T-helper 17 cell (primary cell): ENCODE data around the gene ZNF565. TPM values are rescaled to one million over a fixed set of nuclear protein-coding genes. Genes with fewer than 3 reads are reported as not detected.

Source experiments
- ATAC-seq: fragments of 150-1000 bp; cut with Tn5 transposase; 2 replicates; pipeline ENCODE4 v1.10.0; 2021; ENCODE audit warnings: mild to moderate bottlenecking, moderate library complexity
- DNase-seq, 3 donors: peaks; one replicate each; pipeline versions ENCODE4 v3.0.0 to v3.0.0-alpha.2; 2020 to 2021
- H3K9me3 ChIP-seq: one replicate; pipeline ENCODE4 v1.7.0; 2013; ENCODE audit warnings: low read length, mild to moderate bottlenecking; ENCODE audit not compliant: control insufficient read depth, poor library complexity, severe bottlenecking
- H3K27ac Mint-ChIP-seq: one replicate; pipeline ENCODE4 v1.8.0; 2022; ENCODE audit warnings: mild to moderate bottlenecking, moderate library complexity, mixed read lengths
- H3K27me3 Mint-ChIP-seq: one replicate; pipeline ENCODE4 v1.8.0; 2022; ENCODE audit warnings: mixed read lengths
- H3K36me3 Mint-ChIP-seq: one replicate; pipeline ENCODE4 v1.8.0; 2022; ENCODE audit warnings: low read depth, mixed read lengths
- H3K4me1 Mint-ChIP-seq: one replicate; pipeline ENCODE4 v1.8.0; 2022; ENCODE audit warnings: mild to moderate bottlenecking, mixed read lengths
- H3K4me3 Mint-ChIP-seq: one replicate; pipeline ENCODE4 v1.8.0; 2022; ENCODE audit warnings: mild to moderate bottlenecking, moderate library complexity, mixed read lengths
- total RNA-seq, 4 donors: library from RNA in 2 of 4; stranded (reverse) in 2 of 4; gene quantifications; one replicate each; pipeline ENCODE4 v1.2.3 and lab custom pipeline; 2022 to 2026

The ZNF565 gene
- total RNA-seq, 2 donors from 2014 or later: 9.3 to 9.4 TPM

DNA sequence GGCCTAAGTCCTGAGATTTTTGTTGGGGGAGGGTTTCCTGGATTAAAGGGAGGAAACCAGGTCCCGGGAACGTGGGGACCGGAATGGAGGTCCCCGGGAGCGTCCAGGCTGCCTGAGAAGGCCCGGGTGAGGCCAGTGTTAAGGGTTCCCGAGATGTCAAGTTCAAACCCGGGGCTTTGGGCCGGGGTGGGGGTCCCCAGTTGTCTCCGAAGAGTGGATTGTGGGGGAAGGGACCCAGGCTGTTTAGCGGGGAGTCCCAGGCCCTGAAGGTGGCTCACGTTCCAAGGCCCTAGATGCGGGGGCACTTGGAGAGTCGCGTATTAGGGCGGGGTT lies 62.5 kb downstream of the ZNF565 start:
- ATAC-seq: no peak
- H3K36me3 Mint-ChIP-seq: peaks cover 10% of the 10 kb centered on the region

DNA sequence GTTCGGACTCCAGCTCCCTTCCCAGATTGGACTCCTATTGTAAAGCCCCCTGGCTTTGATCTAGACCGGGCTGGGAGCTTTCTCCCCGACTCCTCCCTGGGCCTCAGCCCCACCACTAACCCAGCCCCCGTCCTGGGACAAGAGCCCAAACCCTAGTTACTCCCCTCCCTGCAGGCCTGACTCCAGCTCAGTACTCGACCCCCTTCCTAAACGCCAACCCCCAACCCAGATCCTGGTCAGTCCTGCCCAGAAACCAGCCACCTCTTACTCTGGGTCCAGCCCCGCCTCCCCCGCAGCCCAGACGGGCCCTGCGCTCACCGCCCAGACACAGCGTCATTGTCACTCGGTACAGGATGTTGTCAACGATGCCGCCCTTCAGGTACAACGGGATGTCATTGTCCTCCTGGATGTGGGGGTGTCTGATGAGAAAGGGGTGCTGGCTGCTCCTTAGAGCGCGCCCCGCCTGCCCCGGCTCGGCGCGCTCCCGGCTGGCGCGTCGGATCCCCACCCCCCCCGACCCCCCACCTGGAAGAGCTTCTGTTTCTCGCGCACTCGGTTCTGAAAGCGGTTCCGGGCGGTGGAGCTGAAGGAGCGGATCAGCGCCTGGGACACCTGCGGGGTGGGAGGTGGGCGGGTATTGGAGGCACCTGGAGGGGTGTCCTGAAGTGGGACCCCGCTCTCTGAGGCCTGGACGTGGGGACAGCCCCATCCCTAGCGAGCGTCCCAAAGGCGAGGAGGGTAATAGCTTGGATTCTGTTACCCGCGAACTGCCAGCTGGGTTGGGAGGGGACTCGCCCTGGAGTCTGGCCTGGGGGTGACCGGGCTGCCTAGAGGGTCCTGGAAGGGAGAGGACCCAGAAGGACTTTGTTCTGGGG lies 63.1 kb downstream of the ZNF565 start:
- no peak overlapping the region for H3K4me3 Mint-ChIP-seq
- H3K4me1 Mint-ChIP-seq: peaks cover 14% of the 10 kb centered on the region
- no peak overlapping the region for H3K27ac Mint-ChIP-seq
- peaks cover 12% of the 10 kb centered on the region for H3K36me3 Mint-ChIP-seq
- H3K9me3 ChIP-seq: no peaks in the 10 kb centered on the region
- ATAC-seq (no peak), DNase-seq (no peak)
- no peaks in the 10 kb centered on the region for H3K27me3 Mint-ChIP-seq

More for the DNA sequence above, 62.5 kb downstream of the ZNF565 start:
- peaks cover 15% of the 10 kb centered on the region for H3K4me1 Mint-ChIP-seq
- H3K9me3 ChIP-seq: no peaks in the 10 kb centered on the region
- no peaks in the 10 kb centered on the region for H3K27me3 Mint-ChIP-seq
- no peak overlapping the region for H3K4me3 Mint-ChIP-seq
- no peak overlapping the region for H3K27ac Mint-ChIP-seq
- no peak for DNase-seq

DNA sequence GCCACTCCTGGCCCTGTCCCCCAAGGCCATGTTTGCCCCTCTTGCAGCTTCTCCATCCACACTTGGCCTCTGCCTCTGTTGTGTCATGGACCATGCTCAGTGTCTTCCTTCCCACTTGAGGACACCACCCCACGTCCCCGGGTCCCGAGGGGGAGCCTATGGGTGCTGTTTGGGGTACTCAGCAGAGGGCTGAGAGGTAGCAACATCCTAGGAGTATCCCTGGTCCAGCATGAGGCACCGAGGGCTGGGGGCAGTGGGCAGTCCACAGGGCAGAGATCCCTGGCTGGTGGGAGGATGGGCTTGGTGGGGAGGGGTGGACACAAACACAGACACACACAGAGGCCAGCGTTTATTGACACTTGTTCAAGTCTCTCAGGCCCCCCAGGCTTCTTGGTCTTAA lies 63.9 kb downstream of the ZNF565 start:
- DNase-seq (no peak), ATAC-seq (no peak)
- Mint-ChIP-seq H3K27ac (no peak overlapping the region), H3K4me1 (peaks cover 11% of the 10 kb centered on the region), H3K27me3 (no peaks in the 10 kb centered on the region), H3K4me3 (no peak overlapping the region), H3K36me3 (peaks cover 14% of the 10 kb centered on the region)
- H3K9me3 ChIP-seq: no peaks in the 10 kb centered on the region

DNA sequence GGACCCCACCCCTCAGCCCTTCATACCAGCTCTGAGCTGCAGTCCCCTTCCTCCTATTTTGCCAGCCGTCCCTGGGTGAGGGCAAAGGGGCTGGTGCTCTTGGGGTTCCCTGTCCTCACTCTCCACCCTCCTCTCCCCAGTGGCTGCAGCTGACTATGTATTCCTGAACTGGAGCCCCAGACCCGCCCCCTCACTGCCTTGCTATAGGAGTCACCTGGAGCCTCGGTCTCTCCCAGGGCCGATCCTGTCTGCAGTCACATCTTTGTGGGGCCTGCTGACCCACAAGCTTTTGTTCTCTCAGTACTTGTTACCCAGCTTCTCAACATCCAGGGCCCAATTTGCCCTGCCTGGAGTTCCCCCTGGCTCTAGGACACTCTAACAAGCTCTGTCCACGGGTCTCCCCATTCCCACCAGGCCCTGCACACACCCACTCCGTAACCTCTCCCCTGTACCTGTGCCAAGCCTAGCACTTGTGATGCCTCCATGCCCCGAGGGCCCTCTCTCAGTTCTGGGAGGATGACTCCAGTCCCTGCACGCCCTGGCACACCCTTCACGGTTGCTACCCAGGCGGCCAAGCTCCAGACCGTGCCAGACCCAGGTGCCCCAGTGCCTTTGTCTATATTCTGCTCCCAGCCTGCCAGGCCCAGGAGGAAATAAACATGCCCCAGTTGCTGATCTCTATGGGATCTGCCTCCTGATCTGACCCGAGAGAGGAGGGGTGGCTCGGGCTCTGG lies 64.6 kb downstream of the ZNF565 start:
- Mint-ChIP-seq H3K4me1 (peaks cover 9% of the 10 kb centered on the region), H3K4me3 (no peak overlapping the region), H3K27ac (peak overlapping the region; percentile 49), H3K27me3 (no peaks in the 10 kb centered on the region), H3K36me3 (peaks cover 14% of the 10 kb centered on the region)
- DNase-seq (no peak), ATAC-seq (no peak)
- H3K9me3 ChIP-seq: no peaks in the 10 kb centered on the region

DNA sequence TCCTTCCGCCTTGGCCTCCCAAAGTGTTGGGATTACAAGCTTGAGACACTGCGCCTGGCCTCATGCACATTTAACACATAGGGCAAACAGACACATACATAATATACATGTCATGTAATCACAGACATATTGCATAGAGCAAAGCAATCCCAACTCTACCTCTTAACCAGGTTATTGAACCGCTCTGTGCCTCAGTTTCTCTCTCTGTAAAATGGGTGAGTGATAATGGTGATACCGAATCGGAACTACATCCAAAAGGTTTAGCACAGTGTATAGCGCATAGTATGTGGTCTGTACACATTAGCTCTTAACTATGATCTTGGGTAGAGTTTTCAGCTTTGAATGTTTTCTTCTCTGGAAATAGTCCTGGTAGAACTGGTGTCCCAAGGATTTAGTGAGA lies 69.8 kb downstream of the ZNF565 start:
- H3K36me3 Mint-ChIP-seq: peaks cover 11% of the 10 kb centered on the region
- peak overlapping the region; percentile 43 for H3K4me3 Mint-ChIP-seq
- H3K9me3 ChIP-seq: no peaks in the 10 kb centered on the region

DNA sequence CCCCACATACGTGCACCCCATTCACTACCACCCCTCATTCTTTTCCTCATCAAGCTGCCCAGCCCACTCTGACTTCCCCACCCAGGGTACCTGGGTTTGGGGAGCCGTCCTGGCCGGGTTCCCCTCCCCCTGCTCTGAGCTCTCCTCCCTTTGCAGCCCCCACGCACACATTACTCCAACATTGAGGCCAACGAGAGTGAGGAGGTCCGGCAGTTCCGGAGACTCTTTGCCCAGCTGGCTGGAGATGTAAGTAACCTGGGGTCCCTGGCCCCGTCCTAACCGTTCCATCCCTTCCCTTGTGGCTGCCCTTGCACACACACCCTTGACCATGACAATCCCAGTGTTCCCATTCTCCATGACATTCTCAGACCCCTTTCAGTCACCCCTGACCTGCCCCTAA lies 72.0 kb downstream of the ZNF565 start:
- Mint-ChIP-seq H3K4me3 (peak overlapping the region; percentile 41), H3K27ac (no peak overlapping the region), H3K27me3 (no peaks in the 10 kb centered on the region), H3K36me3 (peaks cover 8% of the 10 kb centered on the region), H3K4me1 (peaks cover 18% of the 10 kb centered on the region)
- DNase-seq: no peak
- H3K9me3 ChIP-seq: no peaks in the 10 kb centered on the region
- ATAC-seq: no peak

More for the DNA sequence above, 69.8 kb downstream of the ZNF565 start:
- Mint-ChIP-seq H3K27me3 (no peaks in the 10 kb centered on the region), H3K27ac (no peak overlapping the region), H3K4me1 (peaks cover 22% of the 10 kb centered on the region)
- DNase-seq: no peak
- no peak for ATAC-seq

DNA sequence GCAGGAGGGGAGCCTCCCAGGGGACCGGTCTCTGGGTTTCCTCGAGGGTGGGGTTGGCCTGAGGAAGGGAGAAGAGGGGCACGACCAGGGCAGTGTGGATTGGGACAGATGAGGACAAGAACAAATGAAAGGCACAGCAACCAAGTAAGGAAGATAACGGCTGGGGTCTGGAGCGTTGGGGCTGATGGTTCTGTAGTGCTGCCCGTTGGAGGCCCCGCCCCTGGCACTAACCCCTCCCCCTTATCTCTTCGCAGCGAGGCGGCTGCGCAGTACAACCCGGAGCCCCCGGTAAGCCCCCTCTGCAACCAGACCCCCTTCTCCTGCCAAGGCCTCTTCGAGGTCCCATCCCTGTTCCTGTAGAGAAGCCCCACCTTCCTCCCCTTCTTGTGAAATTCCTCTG lies 72.4 kb downstream of the ZNF565 start:
- no peaks in the 10 kb centered on the region for H3K27me3 Mint-ChIP-seq
- no peaks in the 10 kb centered on the region for H3K9me3 ChIP-seq
- peaks cover 8% of the 10 kb centered on the region for H3K36me3 Mint-ChIP-seq
- ATAC-seq (no peak), DNase-seq (no peak)
- H3K4me1 Mint-ChIP-seq: peaks cover 16% of the 10 kb centered on the region
- no peak overlapping the region for H3K27ac Mint-ChIP-seq
- no peak overlapping the region for H3K4me3 Mint-ChIP-seq

DNA sequence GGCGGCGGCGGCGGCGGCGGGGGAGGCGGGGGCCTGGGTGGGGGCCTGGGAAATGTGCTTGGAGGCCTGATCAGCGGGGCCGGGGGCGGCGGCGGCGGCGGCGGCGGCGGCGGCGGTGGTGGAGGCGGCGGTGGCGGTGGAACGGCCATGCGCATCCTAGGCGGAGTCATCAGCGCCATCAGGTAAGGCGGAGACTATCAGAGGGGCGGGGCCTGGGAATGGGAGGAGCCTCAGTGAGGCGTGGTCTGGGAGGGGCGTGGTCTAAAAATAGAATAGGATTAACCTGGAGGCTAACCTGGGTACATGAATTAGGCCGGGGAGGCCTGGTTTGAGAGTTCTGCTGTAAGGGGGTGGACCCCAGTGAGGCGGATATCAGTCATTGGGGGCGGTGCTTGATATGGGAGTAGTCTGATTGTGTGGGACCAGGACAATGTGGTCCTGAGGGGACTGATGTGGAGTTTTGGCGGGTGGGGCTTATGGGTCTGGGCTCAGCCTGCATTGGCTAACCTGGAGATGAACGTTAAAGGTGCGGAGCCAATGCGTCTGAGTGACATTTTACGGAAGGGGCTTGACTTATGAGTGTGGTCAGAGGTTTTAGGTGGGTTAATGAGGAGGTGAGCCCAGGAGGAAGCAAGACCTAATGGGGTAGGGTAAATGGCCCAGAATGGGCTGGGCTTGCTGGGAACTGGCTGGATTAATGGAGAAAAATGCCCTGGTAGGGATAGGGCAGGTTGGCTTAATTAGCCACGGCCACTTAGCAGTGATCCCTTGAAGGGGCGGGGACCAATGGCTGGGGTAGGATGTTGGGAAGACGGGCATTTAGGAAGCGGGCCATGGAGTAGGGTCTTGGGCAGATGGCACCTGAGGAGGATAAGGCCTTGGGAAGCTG lies 73.2 kb downstream of the ZNF565 start:
- DNase-seq (peak; percentile 79 to 91 (median 88)), ATAC-seq (peak; percentile 85)
- Mint-ChIP-seq H3K27ac (peak overlapping the region; percentile 95), H3K27me3 (no peaks in the 10 kb centered on the region), H3K36me3 (peaks cover 5% of the 10 kb centered on the region), H3K4me3 (peak overlapping the region; percentile 95), H3K4me1 (peaks cover 22% of the 10 kb centered on the region)
- H3K9me3 ChIP-seq: no peaks in the 10 kb centered on the region

DNA sequence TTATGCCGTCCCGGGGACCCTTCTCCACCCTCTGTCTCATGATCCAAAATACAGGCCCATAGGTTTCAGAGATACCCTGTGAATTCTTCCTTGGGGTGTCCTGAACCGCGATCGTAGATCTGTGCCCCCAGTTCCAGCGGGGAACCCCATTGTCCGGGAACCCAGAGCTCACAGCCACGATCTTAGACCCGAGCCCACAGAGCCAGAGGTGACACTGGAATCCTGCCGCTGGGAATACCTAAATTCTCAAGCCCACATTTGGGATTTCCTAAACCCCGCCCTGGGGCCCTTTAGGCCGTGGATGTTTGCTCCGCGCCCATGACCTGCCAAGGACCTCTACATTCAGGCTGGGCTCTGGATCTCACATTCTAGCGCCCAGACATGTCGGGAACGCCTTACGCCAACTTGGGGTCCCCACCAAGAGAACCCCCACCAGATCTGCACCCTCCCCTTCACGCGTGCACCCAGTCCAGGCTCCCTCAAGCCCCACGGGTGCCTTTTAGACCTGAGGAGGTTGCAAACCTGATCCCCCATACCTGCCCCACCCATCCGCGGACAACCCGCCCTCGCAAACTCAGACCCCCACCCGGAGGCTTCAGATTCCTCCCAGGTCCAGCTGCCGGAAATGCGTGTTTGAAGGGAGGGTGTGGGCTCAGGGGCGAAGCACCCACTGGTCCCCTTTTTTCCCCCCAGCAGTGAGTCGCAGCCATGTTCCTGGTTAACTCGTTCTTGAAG lies 74.0 kb downstream of the ZNF565 start:
- ATAC-seq (peak; percentile 22), DNase-seq (no peak)
- Mint-ChIP-seq H3K36me3 (peaks cover 4% of the 10 kb centered on the region), H3K27ac (peak overlapping the region; percentile 95), H3K4me1 (peaks cover 22% of the 10 kb centered on the region), H3K27me3 (no peaks in the 10 kb centered on the region), H3K4me3 (peak overlapping the region; percentile 95)
- no peaks in the 10 kb centered on the region for H3K9me3 ChIP-seq

DNA sequence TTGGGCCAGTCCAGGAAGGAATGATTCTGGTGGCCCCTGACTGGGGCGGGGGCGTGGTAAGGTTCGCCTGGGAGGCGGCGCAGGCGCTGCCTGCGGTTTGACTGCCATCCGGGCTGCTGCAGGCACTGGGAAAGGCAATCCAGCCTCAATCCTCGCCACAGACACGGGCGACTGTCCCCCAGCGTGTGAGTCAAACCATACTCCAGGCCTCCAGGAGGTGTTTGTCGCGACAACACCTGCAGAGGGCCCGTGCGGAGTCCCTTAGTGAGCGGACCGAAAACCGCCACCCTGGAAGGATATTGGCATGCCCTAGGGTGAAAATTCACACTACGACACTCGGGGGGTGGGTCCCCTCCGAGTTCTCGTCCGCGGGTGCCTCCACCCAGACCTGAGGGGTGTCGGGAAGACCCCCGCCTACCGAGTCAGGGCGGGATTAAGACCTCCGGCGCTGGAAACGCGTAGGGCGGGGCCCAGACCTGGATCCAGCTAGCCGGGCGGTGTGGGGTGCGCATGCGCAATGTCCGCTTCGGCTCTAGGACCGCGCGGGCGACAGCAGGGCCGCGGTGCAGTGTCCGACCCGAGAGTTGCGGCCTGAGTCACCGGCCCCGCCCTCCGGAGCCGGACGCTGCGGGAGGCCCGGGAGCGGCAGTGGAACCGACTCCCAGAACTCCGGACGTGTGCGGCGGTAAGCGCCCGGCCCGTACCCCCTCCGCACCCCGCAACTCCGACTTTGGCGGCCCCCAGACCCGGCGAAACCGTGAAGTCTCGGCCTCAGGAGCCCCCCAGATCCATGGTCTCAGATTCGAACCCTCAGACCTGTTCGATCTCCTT lies 74.8 kb downstream of the ZNF565 start, which contains the start of gene CAPNS1:
Gene CAPNS1 (plus strand): TSS at position 594 of the 831 bp plus-strand sequence. CDS start 946 bp downstream, outside the sequence.
- H3K27me3 Mint-ChIP-seq: no peaks in the 10 kb centered on the region
- H3K36me3 Mint-ChIP-seq: peaks cover 4% of the 10 kb centered on the region
- ATAC-seq: peak; percentile 73
- peaks cover 22% of the 10 kb centered on the region for H3K4me1 Mint-ChIP-seq
- H3K4me3 Mint-ChIP-seq: peak within 1 kb of the TSS; percentile 95
- peak; percentile 80 to 89 (median 86) for DNase-seq
- no peaks in the 10 kb centered on the region for H3K9me3 ChIP-seq
- H3K27ac Mint-ChIP-seq: peak within 1 kb of the TSS; percentile 95

DNA sequence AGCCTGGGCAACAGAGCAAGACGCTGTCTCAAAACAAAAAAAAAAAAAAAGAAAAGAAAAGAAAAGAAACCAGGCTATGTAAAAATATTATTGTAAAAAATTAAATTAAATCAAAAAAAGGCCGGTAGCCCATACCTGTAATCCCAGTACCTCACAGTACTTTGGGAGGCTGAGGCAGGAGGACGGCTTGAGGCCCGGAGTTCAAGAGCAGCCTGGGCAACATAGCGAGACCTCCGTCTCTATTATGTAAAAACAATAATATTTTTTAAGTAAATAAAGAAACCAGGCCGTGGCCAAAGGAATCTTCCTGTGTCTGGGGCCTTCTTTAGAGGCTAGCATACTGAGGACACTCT lies 75.4 kb downstream of the ZNF565 start:
- no peaks in the 10 kb centered on the region for H3K27me3 Mint-ChIP-seq

More for the DNA sequence above, 75.4 kb downstream of the ZNF565 start:
- no peak for DNase-seq
- peak overlapping the region; percentile 95 for H3K4me3 Mint-ChIP-seq
- H3K36me3 Mint-ChIP-seq: peaks cover 4% of the 10 kb centered on the region
- H3K4me1 Mint-ChIP-seq: peaks cover 22% of the 10 kb centered on the region
- H3K9me3 ChIP-seq: no peaks in the 10 kb centered on the region
- H3K27ac Mint-ChIP-seq: peak overlapping the region; percentile 95
- no peak for ATAC-seq
